Mesenteric fat pad (tissue), 1 donor: ENCODE data around the gene OR52A5. TPM values are rescaled to one million over a fixed set of nuclear protein-coding genes. Genes with fewer than 3 reads are reported as not detected.

Experiments
- DNase-seq: peaks from one replicate; pipeline ENCODE4 v3.0.0-alpha.2; 2020; ENCODE audit warnings: low spot score
- total RNA-seq: library from RNA; stranded (reverse); fragmentation: NEBNext Ultra II Directional; extraction: Animal tissue kit (Norgen Biotek cat#: 25700); gene quantifications from one replicate; pipeline ENCODE4 v1.2.1, GENCODE V29; 2021
- donor health status: DM: yes; HTN: yes; CAD: no.

The OR52A5 gene
- total RNA-seq, 1 donor from 2014 or later, result not detected

- DNase-seq, result no peak
These were observed 20.6 kb downstream of the OR52A5 start for GRCh38 chr11:5117588-5117987.

DNA sequence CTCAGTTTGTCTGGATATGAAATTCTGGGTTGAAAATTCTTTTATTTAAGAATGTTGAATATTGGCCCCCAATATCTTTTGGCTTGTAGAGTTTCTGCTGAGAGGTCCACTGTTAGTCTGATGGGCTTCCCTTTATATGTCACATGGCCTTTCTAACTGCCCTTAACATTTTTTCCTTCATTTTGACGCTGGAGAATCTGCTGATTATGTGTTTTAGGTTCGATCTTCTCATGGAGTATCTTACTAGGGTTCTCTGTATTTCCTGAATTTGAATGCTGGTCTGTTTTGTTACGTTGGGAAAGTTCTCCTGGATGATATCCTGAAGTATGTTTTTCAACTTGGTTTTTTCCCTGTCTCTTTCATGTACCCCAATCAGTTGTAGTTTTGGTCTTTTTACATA, 22.8 kb downstream of the OR52A5 start:
- DNase-seq, result no peak

DNA sequence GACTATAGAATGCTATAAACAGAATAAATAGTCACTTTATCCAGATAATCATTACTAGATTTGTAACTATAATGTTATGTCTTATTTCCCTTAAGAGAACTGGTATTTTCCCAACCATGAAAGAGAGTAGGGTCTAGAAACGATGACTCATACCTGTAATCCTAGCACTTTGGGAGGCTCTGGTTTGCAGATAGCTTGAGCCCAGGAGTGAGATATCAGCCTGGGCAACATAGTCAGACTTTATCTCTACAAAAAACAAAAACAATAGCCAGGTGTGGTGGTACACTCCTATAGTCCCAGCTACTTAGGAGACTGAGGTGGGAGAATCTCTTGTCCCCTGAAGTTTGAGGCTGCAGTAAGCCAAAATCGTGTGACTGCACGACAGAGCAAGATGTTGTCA, 30.9 kb downstream of the OR52A5 start:
- no peak for DNase-seq

GRCh38 chr11:5103066-5103465, 35.1 kb downstream of the OR52A5 start:
- DNase-seq, result no peak

DNA sequence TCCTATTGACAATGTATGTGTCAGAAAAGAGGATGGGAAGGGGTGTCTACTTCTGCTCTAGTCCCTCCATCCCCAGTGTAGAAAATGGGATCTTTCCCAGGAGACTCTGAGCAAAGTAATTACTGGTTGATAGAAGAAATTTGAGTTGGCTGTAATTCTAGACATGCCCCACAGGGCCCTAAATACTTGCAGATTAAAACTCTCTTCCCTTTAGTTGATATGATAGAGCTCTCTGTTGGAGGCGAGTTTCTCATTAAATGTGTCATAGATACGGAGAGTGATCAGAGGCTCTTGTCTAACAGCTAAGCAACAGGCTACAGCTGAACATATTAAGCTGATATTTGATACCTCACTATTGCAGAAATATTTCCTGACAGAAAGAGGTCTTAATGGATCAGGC, 35.9 kb downstream of the OR52A5 start:
- DNase-seq, result no peak

DNA sequence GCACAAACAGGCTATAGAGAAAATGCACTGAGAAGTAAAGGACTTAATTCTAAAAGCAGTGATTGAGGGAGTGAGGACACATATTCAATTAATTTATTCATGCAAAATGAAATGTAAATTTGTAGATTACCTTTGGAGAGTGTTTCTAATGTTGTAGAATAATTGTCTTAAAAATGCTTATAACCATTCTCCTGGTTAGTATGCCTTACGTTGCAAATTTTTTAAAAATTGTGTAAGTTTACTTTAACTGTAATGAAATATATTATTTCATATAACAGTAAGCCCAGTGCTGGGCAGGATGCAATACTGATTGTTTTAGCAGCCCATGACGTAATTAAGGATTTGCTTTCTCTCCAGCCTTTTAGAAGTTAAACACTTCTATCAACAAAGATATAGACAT, 42.1 kb downstream of the OR52A5 start:
- DNase-seq, result no peak

DNA sequence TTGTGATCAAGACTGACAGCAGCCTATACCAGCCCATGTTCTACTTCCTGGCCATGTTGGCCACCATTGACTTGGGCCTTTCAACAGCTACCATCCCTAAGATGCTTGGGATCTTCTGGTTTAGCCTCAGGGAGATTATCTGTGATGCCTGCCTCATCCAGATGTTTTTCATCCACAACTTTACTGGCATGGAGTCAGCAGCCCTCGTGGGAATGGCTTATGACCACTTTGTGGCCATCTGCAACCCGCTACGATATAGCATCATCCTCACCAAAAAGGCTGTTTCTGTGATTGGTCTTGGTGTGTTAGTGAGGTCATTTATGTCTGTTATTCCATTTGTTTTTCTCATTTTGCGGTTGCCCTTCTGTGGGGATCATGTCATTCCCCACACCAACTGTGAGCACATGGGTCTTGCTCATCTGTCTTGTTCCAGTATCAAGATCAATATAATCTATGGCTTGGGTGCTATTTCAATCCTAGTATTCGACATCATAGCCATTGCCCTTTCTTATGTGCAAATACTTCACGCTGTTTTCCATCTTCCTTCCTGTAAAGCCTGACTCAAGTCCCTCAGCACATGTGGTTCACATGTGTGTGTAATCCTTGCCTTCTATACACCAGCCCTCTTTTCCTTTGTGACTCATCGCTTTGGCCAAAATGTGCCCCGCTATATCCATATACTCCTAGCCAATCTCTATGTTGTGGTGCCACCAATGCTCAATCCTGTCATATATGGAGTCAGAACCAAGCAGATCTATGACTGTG, 45.2 kb downstream of the OR52A5 start:
- DNase-seq, result no peak

- DNase-seq, result no peak
These were observed 47.5 kb downstream of the OR52A5 start for GRCh38 chr11:5090668-5091067.

DNA sequence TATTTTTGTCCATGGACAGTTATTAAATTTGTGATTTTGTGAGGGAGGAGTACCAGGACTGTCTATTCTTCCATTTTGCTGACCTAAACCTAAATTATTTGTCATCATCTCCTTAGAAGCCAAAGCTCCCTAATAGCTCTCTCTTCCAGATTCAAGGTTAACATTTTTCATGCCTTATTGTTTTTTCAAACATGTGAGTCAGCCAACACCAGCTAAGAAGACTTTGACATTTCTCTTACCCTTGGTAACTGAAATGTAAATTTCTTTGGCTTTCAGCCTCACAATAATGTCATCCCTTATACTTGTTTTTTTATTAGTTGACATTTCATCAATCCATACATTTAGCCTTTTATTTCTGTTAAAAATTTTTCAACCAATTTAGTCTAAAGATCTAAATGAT, 49.6 kb downstream of the OR52A5 start:
- no peak for DNase-seq

GRCh38 chr11:5083602-5084001, 54.6 kb downstream of the OR52A5 start:
- no peak for DNase-seq

DNA sequence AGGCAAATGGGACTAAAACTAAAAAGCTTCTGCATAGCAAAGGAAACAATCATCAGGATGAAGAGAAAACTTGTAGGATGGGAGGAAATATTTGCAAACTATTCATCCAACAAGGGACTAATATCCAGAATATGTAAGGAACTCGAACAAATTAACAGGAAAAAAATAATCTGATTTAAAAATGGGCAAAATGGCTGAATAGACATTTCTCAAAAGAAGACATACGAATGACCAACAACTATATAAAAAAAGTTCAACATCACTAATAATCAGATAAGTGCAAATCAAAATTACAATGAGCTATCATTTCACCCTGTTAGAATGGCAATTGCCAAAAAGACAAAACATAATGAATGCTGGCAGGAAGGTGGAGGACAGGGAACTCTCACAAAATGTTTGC, 56.8 kb downstream of the OR52A5 start:
- no peak for DNase-seq

Other genes starting within 250 kb of the OR52A5 start
- gene OR51A7, start 234.6 kb downstream of the OR52A5 start, total RNA-seq, result not detected
- not detected for gene OR51G2, start 219.0 kb downstream of the OR52A5 start, total RNA-seq
- not detected for gene OR51G1, start 214.0 kb downstream of the OR52A5 start, total RNA-seq
- not detected for gene OR51A4, start 190.8 kb downstream of the OR52A5 start, total RNA-seq
- not detected for gene OR51A2, start 182.6 kb downstream of the OR52A5 start, total RNA-seq
- not detected for gene OR51L1, start 143.5 kb downstream of the OR52A5 start, total RNA-seq
- gene OR52J3, start 91.8 kb downstream of the OR52A5 start, total RNA-seq, result not detected
- gene OR52E2, start 78.7 kb downstream of the OR52A5 start, total RNA-seq, result not detected
- not detected for gene OR52E1, start 68.8 kb downstream of the OR52A5 start, total RNA-seq
- not detected for gene OR52A1, start 16.4 kb upstream of the OR52A5 start, total RNA-seq
- gene OR51V1, start 62.3 kb upstream of the OR52A5 start, total RNA-seq, result not detected
- 346 TPM for gene HBB, start 88.7 kb upstream of the OR52A5 start, total RNA-seq
- gene HBD, start 96.1 kb upstream of the OR52A5 start, total RNA-seq, result 0.80 TPM
- gene HBG1, start 111.5 kb upstream of the OR52A5 start, total RNA-seq, result not detected
- not detected for gene HBG2, start 116.4 kb upstream of the OR52A5 start, total RNA-seq
- gene HBE1, start 131.6 kb upstream of the OR52A5 start, total RNA-seq, result not detected
- not detected for gene OR51B4, start 163.6 kb upstream of the OR52A5 start, total RNA-seq
- gene OR51B2, start 185.9 kb upstream of the OR52A5 start, total RNA-seq, result not detected
- gene OR51B5, start 205.2 kb upstream of the OR52A5 start, total RNA-seq, result not detected
- gene OR51B6, start 213.2 kb upstream of the OR52A5 start, total RNA-seq, result not detected
- not detected for gene OR51M1, start 245.5 kb upstream of the OR52A5 start, total RNA-seq